ENCODE data around the gene TUBB4B.

TUBB4B gene

DNA sequence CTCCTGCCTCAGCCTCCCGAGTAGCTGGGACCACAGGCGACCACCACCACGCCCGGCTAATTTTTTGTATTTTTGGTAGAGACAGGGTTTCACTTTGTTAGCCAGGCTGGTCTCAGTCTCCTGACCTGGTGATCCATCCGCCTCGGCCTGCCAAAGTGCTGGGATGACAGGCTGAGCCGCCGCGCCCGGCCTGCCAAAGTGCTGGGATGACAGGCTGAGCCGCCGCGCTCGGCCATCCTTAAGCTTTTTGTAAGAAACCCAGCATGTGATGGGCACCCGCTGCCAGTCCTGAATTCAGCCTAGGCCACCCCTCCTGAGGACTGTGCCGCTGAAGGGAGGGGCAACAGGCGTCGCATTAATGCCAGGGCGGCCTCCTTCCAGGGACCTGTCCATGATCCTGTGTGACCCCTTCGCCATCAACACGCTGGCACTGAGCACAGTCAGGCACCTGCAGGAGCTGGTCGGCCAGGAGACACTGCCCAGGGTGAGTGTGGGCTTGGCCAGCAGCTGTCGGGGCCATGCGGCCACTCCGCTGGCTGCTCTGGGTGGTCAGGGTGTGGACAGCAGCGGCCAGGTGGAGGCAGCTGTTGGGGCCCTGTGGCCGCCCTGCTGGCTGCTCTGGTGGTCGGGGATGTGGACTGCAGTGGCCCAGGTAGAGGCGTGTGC lies 24.5 kb downstream of the TUBB4B start:
- Histone ChIP-seq H3K27ac (ENCODE audit: extremely low read depth, low read depth, low read length) (no peak overlapping the region), H3K9me3 (ENCODE audit: control insufficient read depth, insufficient read depth, low read depth, low read length) (no peaks in the 10 kb centered on the region), H3K36me3 (ENCODE audit: control insufficient read depth in 2 of 2, insufficient read depth in 1 of 2, low read length in 2 of 2) (peaks cover 0 to 53% of the 10 kb centered on the region in 2 experiments; a peak in 2 of 3 replicates), H3K4me1 (ENCODE audit: control insufficient read depth, insufficient read depth, low read length) (no peaks in the 10 kb centered on the region), H3K4me3 (ENCODE audit: low read depth, low read length) (no peak overlapping the region)
- no peak for TF ChIP-seq ZNF2 (tag by site-specific recombination; IDR thresholded peaks at IDR 0.05)
- TF ChIP-seq ZNF175 (tag by site-specific recombination; IDR thresholded peaks at IDR 0.05) = 0 out of 2 replicates have a peak, but pooled peaks have one; percentile 8
- no peak for TF ChIP-seq ZNF174 (tag by site-specific recombination; IDR thresholded peaks at IDR 0.05)
- ChIA-PET POLR2A (interaction anchor here (0.5 to 10.1 kb wide), 2 partner anchors 24 to 136 kb away, joined by 4 to 103 read pairs; partner anchors contain the start of gene TUBB4B), CTCF (interaction anchor here (0.5 to 2.2 kb wide), 9 partner anchors 9 to 1785 kb away, joined by 3 to 17 read pairs (median 5); a partner anchor contains a TSS)

GRCh38 chr9:137266162-137266527 lies 25.1 kb downstream of the TUBB4B start:
- CTCF ChIA-PET = interaction anchor here (0.5 to 2.2 kb wide), 6 partner anchors 19 to 198 kb away, joined by 3 to 17 read pairs (median 5); a partner anchor contains a TSS
- H3K27ac ChIP-seq (ENCODE audit: extremely low read depth, low read depth, low read length) = no peak overlapping the region
- no peaks in the 10 kb centered on the region for H3K9me3 ChIP-seq (ENCODE audit: control insufficient read depth, insufficient read depth, low read depth, low read length)
- POLR2A ChIA-PET = interaction anchor here (2.1 to 10.1 kb wide), 2 partner anchors 10 to 24 kb away, joined by 9 to 103 read pairs; partner anchors contain the start of gene TUBB4B
- no peaks in the 10 kb centered on the region for H3K4me1 ChIP-seq (ENCODE audit: control insufficient read depth, insufficient read depth, low read length)
- H3K4me3 ChIP-seq (ENCODE audit: low read depth, low read length) = no peak overlapping the region
- TF ChIP-seq ZFHX2 (tag by site-specific recombination; conservative IDR thresholded peaks at IDR 0.05) (no peak), ZIC2 (tag by site-specific recombination; IDR thresholded peaks at IDR 0.05) (peak; percentile 83)
- peaks cover 0 to 58% of the 10 kb centered on the region in 2 experiments; a peak in 2 of 3 replicates for H3K36me3 ChIP-seq (ENCODE audit: control insufficient read depth in 2 of 2, insufficient read depth in 1 of 2, low read length in 2 of 2)

GRCh38 chr9:137266585-137267453 lies 25.7 kb downstream of the TUBB4B start:
- ChIA-PET CTCF (interaction anchor here (0.8 to 2.2 kb wide), 7 partner anchors 11 to 220 kb away, joined by 3 to 17 read pairs (median 5); a partner anchor contains a TSS), POLR2A (interaction anchor here (0.6 to 10.1 kb wide), 5 partner anchors 10 to 25 kb away, joined by 3 to 103 read pairs (median 3); partner anchors contain the start of genes STPG3 and TUBB4B)
- Histone ChIP-seq H3K4me1 (ENCODE audit: control insufficient read depth, insufficient read depth, low read length) (no peaks in the 10 kb centered on the region), H3K27ac (ENCODE audit: extremely low read depth, low read depth, low read length) (no peak overlapping the region), H3K9me3 (ENCODE audit: control insufficient read depth, insufficient read depth, low read depth, low read length) (no peaks in the 10 kb centered on the region), H3K4me3 (ENCODE audit: low read depth, low read length) (no peak overlapping the region), H3K36me3 (ENCODE audit: control insufficient read depth in 2 of 2, insufficient read depth in 1 of 2, low read length in 2 of 2) (peaks cover 0 to 60% of the 10 kb centered on the region in 2 experiments; a peak in 2 of 3 replicates)
- TF ChIP-seq, protein P1, sequence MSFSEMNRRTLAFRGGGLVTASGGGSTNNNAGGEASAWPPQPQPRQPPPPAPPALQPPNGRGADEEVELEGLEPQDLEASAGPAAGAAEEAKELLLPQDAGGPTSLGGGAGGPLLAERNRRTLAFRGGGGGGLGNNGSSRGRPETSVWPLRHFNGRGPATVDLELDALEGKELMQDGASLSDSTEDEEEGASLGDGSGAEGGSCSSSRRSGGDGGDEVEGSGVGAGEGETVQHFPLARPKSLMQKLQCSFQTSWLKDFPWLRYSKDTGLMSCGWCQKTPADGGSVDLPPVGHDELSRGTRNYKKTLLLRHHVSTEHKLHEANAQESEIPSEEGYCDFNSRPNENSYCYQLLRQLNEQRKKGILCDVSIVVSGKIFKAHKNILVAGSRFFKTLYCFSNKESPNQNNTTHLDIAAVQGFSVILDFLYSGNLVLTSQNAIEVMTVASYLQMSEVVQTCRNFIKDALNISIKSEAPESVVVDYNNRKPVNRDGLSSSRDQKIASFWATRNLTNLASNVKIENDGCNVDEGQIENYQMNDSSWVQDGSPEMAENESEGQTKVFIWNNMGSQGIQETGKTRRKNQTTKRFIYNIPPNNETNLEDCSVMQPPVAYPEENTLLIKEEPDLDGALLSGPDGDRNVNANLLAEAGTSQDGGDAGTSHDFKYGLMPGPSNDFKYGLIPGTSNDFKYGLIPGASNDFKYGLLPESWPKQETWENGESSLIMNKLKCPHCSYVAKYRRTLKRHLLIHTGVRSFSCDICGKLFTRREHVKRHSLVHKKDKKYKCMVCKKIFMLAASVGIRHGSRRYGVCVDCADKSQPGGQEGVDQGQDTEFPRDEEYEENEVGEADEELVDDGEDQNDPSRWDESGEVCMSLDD (tag by site-specific recombination; IDR thresholded peaks at IDR 0.05) = no peak
- TF ChIP-seq KLF1 (tag by site-specific recombination; IDR thresholded peaks at IDR 0.05) = peak; percentile 73

GRCh38 chr9:137267933-137268355 lies 26.9 kb downstream of the TUBB4B start:
- POLR2A ChIA-PET = interaction anchor here (2.1 to 10.1 kb wide), 2 partner anchors 11 to 26 kb away, joined by 9 to 103 read pairs; partner anchors contain the start of gene TUBB4B
- no peak overlapping the region for H3K27ac ChIP-seq (ENCODE audit: extremely low read depth, low read depth, low read length)
- CTCF ChIA-PET = interaction anchor here (0.5 to 2.1 kb wide), 4 partner anchors 12 to 221 kb away, joined by 3 to 11 read pairs (median 3); no protein-coding TSS in a partner anchor
- no peaks in the 10 kb centered on the region for H3K9me3 ChIP-seq (ENCODE audit: control insufficient read depth, insufficient read depth, low read depth, low read length)
- TF ChIP-seq ZNF596 (tag by site-specific recombination; IDR thresholded peaks at IDR 0.05) (no peak), ZIC2 (tag by site-specific recombination; IDR thresholded peaks at IDR 0.05) (peak; percentile 31), ZNF23 (tag by site-specific recombination; IDR thresholded peaks at IDR 0.05; ENCODE audit: borderline replicate concordance) (no peak), PRDM1 (tag by site-specific recombination; IDR thresholded peaks at IDR 0.05) (peak; percentile 0; the same call in 1 of the 2 replicates)
- peaks cover 0 to 68% of the 10 kb centered on the region in 2 experiments; a peak in 2 of 3 replicates for H3K36me3 ChIP-seq (ENCODE audit: control insufficient read depth in 2 of 2, insufficient read depth in 1 of 2, low read length in 2 of 2)
- no peaks in the 10 kb centered on the region for H3K4me1 ChIP-seq (ENCODE audit: control insufficient read depth, insufficient read depth, low read length)
- H3K4me3 ChIP-seq (ENCODE audit: low read depth, low read length) = no peak overlapping the region

Measured in HEK293 (cell line).